ENCODE data around the gene MAML1.

GRCh38 chr5:179820127-179820482, 87.5 kb downstream of the MAML1 start:
- TF ChIP-seq CTCF (IDR thresholded peaks at IDR 0.05; ENCODE audit: borderline replicate concordance, extremely low read depth, low read length, poor library complexity, severe bottlenecking) = no peak
- no peak for TF ChIP-seq EZH2 (IDR thresholded peaks at IDR 0.05; ENCODE audit: borderline replicate concordance, low read depth, low read length, severe bottlenecking)
